ENCODE measurements around the gene ABLIM3.

- TF ChIP-seq SETDB1 (IDR thresholded peaks at IDR 0.05; ENCODE audit: low read length) (no peak), JUNB (CRISPR knock-in tag; conservative IDR thresholded peaks at IDR 0.05) (no peak), POLR2AphosphoS2 (IDR thresholded peaks at IDR 0.05; ENCODE audit: low read length) (no peak)
These were observed 36.7 kb downstream of the ABLIM3 start for GRCh38 chr5:149177911-149178565.

All from K562 (cell line).